Thyroid gland (tissue), 4 donors: ENCODE data around the gene CLEC4C. TPM values are rescaled to one million over a fixed set of nuclear protein-coding genes. Genes with fewer than 3 reads are reported as not detected.
"Not testable (repeated sequence)": the region's sequence is repeated elsewhere in the genome, so short reads cannot be mapped to it uniquely, and the experiment has no call there.

ENCODE experiments used
- DNase-seq, 2 donors: peaks; one replicate each; pipeline ENCODE4 v3.0.0-alpha.2; 2019
- H3K27ac ChIP-seq, 3 donors: fragments of 200-600 bp; sonication (generic); 1 replicate in 2 of 3; 2 replicates in 1 of 3; pipeline ENCODE4 v1.5.1; 2016 to 2019; ENCODE audit warnings: mild to moderate bottlenecking in 1 of 3, moderate library complexity in 1 of 3
- H3K27me3 ChIP-seq: fragments of 200-600 bp; sonication (generic); one replicate; pipeline ENCODE4 v1.5.1; 2019
- H3K36me3 ChIP-seq, 2 donors: fragments of 200-600 bp; sonication (generic); one replicate each; pipeline ENCODE4 v1.5.1; 2016 to 2019
- H3K4me1 ChIP-seq, 2 donors: fragments of 200-600 bp; sonication (generic); one replicate each; pipeline ENCODE4 v1.5.1; 2017 to 2019
- H3K4me3 ChIP-seq, 3 donors: fragments of 200-600 bp; sonication (generic); replicated peaks in 1 of 3; 1 replicate in 2 of 3; 2 replicates in 1 of 3; pipeline ENCODE4 v1.5.1; 2016; ENCODE audit warnings: mild to moderate bottlenecking in 1 of 3
- H3K9me3 ChIP-seq: fragments of 200-600 bp; sonication (generic); one replicate; pipeline ENCODE4 v1.5.1; 2017
- CTCF ChIP-seq, 6 experiments: fragments of 200-600 bp in 3 of 6; fragments of 450-650 bp in 3 of 6; sonication (generic) in 3 of 6; IDR thresholded peaks; one replicate each; pipeline ENCODE4 v1.5.1; 2016 to 2019; ENCODE audit warnings: antibody characterized with exemption in 6 of 6, mild to moderate bottlenecking in 2 of 6, inconsistent platforms in 1 of 6, moderate library complexity in 1 of 6
- POLR2A ChIP-seq, 2 donors: fragments of 450-650 bp; IDR thresholded peaks; one replicate each; pipeline ENCODE4 v1.6.1; 2017; ENCODE audit warnings: antibody characterized with exemption in 2 of 2, mild to moderate bottlenecking in 2 of 2, moderate library complexity in 1 of 2
- WGBS, 2 donors: methylation state at CpG; one replicate each; pipeline ENCODE4 v1.1.5; 2017; 5-methylcytosine and 5-hydroxymethylcytosine counted together
- intact Hi-C: fragments of 100-400 bp; cut with DNase I; formaldehyde crosslinking; loops from one replicate; pipeline ENCODE4 v1.15.1; 2023
- total RNA-seq, 4 donors: library from RNA; depleted of rRNA; stranded (reverse); fragments of >200 nt; gene quantifications; one replicate each; pipeline ENCODE4 v1.2.3, GENCODE V29; 2016

The CLEC4C gene
- total RNA-seq, 4 donors from 2014 or later = not detected

DNA sequence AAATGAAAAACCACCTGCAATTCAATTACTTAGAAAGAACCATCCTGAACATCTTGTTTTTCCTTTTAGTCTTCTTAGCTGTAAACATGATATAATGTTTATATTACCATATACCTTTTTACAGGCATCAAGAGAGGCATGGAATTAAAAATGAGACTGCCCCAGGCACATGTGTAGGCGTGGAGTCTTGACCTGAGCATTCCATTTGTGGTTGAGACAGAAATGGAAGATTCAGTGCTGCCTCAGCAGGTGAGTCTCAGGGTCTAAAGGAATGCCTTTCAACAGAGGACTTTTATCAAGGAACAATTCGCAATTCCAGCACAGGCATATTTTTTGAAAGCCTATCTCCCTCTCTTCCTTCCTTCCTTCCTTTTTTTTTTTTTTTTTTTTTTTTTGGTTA is 9.8 kb upstream of the CLEC4C start:
- intact Hi-C loops = no loop called here
- Histone ChIP-seq H3K36me3 (no peaks in the 10 kb centered on the region), H3K9me3 (no peaks in the 10 kb centered on the region), H3K4me3 (no peak overlapping the region), H3K27me3 (no peaks in the 10 kb centered on the region), H3K4me1 (no peaks in the 10 kb centered on the region), H3K27ac (no peak overlapping the region)
- WGBS, 2 donors = 77 to 85% methylated on average over 2 of the region's 2 CpGs
- TF ChIP-seq CTCF (IDR thresholded peaks at IDR 0.05) = no peak
- no peak for TF ChIP-seq POLR2A (IDR thresholded peaks at IDR 0.05)
- DNase-seq = no peak

GRCh38 chr12:7755668-7756067 is 8.5 kb upstream of the CLEC4C start:
- H3K4me3 ChIP-seq, DNase-seq, intact Hi-C loops: not testable (repeated sequence)

GRCh38 chr12:7751941-7752922 is 5.1 kb upstream of the CLEC4C start:
- DNase-seq, H3K9me3 ChIP-seq, H3K4me1 ChIP-seq, intact Hi-C loops, H3K4me3 ChIP-seq, H3K27ac ChIP-seq, H3K27me3 ChIP-seq, H3K36me3 ChIP-seq: not testable (repeated sequence)
- WGBS, 2 donors = 92 to 94% methylated on average over 16 to 24 of the region's 48 CpGs

More at GRCh38 chr12:7755668-7756067, 8.5 kb upstream of the CLEC4C start:
- H3K4me1 ChIP-seq, H3K9me3 ChIP-seq, H3K27me3 ChIP-seq, H3K36me3 ChIP-seq, H3K27ac ChIP-seq: not testable (repeated sequence)
- WGBS, 2 donors = 93 to 96% methylated on average over 9 of the region's 9 CpGs

DNA sequence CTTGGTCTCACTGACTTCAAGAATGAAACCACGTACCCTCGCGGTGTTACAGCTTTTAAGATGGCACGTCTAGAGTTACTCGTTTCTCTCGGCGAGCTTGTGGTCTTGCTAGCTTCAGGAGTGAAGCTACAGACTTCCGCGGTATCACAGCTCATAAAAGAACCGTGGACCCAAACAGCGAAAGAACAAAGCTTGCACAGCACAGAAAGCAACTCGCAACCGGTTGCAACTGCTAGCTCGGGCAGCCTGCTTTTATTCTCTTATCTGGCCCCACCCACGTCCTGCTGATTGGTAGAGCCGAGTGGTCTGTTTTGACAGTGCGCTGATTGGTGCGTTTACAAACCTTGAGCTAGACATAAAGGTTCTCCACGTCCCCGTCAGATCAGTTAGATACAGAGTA is 4.2 kb upstream of the CLEC4C start:
- H3K36me3 ChIP-seq = no peaks in the 10 kb centered on the region
- no peaks in the 10 kb centered on the region for H3K9me3 ChIP-seq
- H3K27ac ChIP-seq = no peak overlapping the region
- no peak for TF ChIP-seq POLR2A (IDR thresholded peaks at IDR 0.05)
- no peaks in the 10 kb centered on the region for H3K4me1 ChIP-seq
- WGBS, 2 donors = 87 to 90% methylated on average over 20 of the region's 20 CpGs
- no peak overlapping the region for H3K4me3 ChIP-seq
- no peak for DNase-seq
- intact Hi-C loops = no loop called here
- no peaks in the 10 kb centered on the region for H3K27me3 ChIP-seq

GRCh38 chr12:7750350-7750749 is 3.2 kb upstream of the CLEC4C start:
- 79 to 86% methylated on average over 6 of the region's 6 CpGs for WGBS, 2 donors
- Histone ChIP-seq H3K27me3 (no peaks in the 10 kb centered on the region), H3K4me1 (no peaks in the 10 kb centered on the region), H3K36me3 (no peaks in the 10 kb centered on the region), H3K27ac (no peak overlapping the region), H3K9me3 (no peaks in the 10 kb centered on the region), H3K4me3 (no peak overlapping the region)
- intact Hi-C loops = no loop called here
- TF ChIP-seq CTCF (IDR thresholded peaks at IDR 0.05) = no peak
- no peak for DNase-seq

GRCh38 chr12:7749442-7749841 is 2.3 kb upstream of the CLEC4C start:
- H3K27ac ChIP-seq = no peak overlapping the region
- intact Hi-C loops = no loop called here

More at GRCh38 chr12:7749442-7749841, 2.3 kb upstream of the CLEC4C start:
- DNase-seq = no peak
- TF ChIP-seq POLR2A (IDR thresholded peaks at IDR 0.05) (no peak), CTCF (IDR thresholded peaks at IDR 0.05) (no peak)
- no peaks in the 10 kb centered on the region for H3K4me1 ChIP-seq
- H3K4me3 ChIP-seq = no peak overlapping the region
- H3K36me3 ChIP-seq = no peaks in the 10 kb centered on the region
- no peaks in the 10 kb centered on the region for H3K9me3 ChIP-seq
- 88% methylated on average over 8 of the region's 8 CpGs for WGBS, 2 donors
- no peaks in the 10 kb centered on the region for H3K27me3 ChIP-seq
